SU-DHL-6 (cell line): ENCODE data around the gene TYW3.

Experiments
- H2AFZ ChIP-seq: fragments of 200-600 bp; sonication (generic); 2 replicates; pipeline ENCODE4 v1.6.1; 2014; ENCODE audit warnings: low read depth, mild to moderate bottlenecking, moderate library complexity, mixed read lengths, antibody characterized with exemption, low read length; ENCODE audit not compliant: severe bottlenecking
- H3F3A ChIP-seq: fragments of 200-600 bp; shearing (Covaris generic); 2 replicates; pipeline ENCODE4 v1.6.0; 2016; ENCODE audit warnings: antibody characterized with exemption, mild to moderate bottlenecking; ENCODE audit not compliant: insufficient read depth
- H3K27ac ChIP-seq: fragments of 200-600 bp; sonication (generic); 2 replicates; pipeline ENCODE4 v1.5.1; 2016; ENCODE audit warnings: low read depth, mild to moderate bottlenecking, low read length, moderate library complexity, mixed read lengths
- H3K27me3 ChIP-seq: fragments of 200-600 bp; sonication (generic), shearing (Covaris generic); 2 replicates; pipeline ENCODE4 v1.6.0; 2014; ENCODE audit warnings: mild to moderate bottlenecking, low read length
- H3K36me3 ChIP-seq: fragments of 200-600 bp; sonication (generic); 2 replicates; pipeline ENCODE4 v1.6.1; 2014; ENCODE audit warnings: mild to moderate bottlenecking, low read length, mixed read lengths
- H3K4me2 ChIP-seq: fragments of 300-600, 200-600 bp; shearing (Covaris generic), sonication (generic); 2 replicates; pipeline ENCODE4 v1.6.0; 2014; ENCODE audit warnings: low read length, low read depth, mild to moderate bottlenecking; ENCODE audit not compliant: poor library complexity, severe bottlenecking
- H3K4me3 ChIP-seq: fragments of 200-600 bp; sonication (generic); 2 replicates; pipeline ENCODE4 v1.5.1; 2014; ENCODE audit warnings: antibody characterized with exemption, low read length, mild to moderate bottlenecking, mixed read lengths; ENCODE audit not compliant: insufficient read depth, poor library complexity, severe bottlenecking
- H3K79me2 ChIP-seq: fragments of 200-600 bp; sonication (generic); 2 replicates; pipeline ENCODE4 v1.6.1; 2014; ENCODE audit warnings: mild to moderate bottlenecking, low read length, moderate library complexity; ENCODE audit not compliant: insufficient read depth
- H3K9ac ChIP-seq: fragments of 200-600 bp; sonication (generic); 2 replicates; pipeline ENCODE4 v1.7.0; 2014; ENCODE audit warnings: mild to moderate bottlenecking, low read length
- H3K9me2 ChIP-seq: fragments of 200-600 bp; sonication (generic); replicated peaks from 2 replicates; pipeline ENCODE4 v1.6.1; 2014; ENCODE audit warnings: low read length; ENCODE audit not compliant: insufficient read depth
- H3K9me3 ChIP-seq: fragments of 200-600 bp; sonication (generic); 2 replicates; pipeline ENCODE4 v1.6.1; 2014; ENCODE audit warnings: low read length, mixed read lengths; ENCODE audit not compliant: insufficient read depth
- H4K20me1 ChIP-seq: fragments of 200-600 bp; sonication (generic); 2 replicates; pipeline ENCODE4 v1.6.1; 2014; ENCODE audit warnings: low read depth, mild to moderate bottlenecking, antibody characterized with exemption, low read length, moderate library complexity, mixed read lengths
- CTCF ChIP-seq: fragments of 200-600 bp; sonication (generic); IDR thresholded peaks from one replicate; pipeline ENCODE4 v1.5.1; 2017; ENCODE audit warnings: antibody characterized with exemption, mild to moderate bottlenecking, low read length, moderate library complexity; ENCODE audit not compliant: insufficient read depth, poor library complexity, severe bottlenecking
- EZH2phosphoT487 ChIP-seq: fragments of 200-600 bp; sonication (generic), shearing (Covaris generic); conservative IDR thresholded peaks from 2 replicates; pipeline ENCODE4 v1.6.1; 2018; ENCODE audit warnings: mild to moderate bottlenecking, antibody characterized with exemption, low read length, moderate library complexity, mixed read lengths

TYW3 gene

DNA sequence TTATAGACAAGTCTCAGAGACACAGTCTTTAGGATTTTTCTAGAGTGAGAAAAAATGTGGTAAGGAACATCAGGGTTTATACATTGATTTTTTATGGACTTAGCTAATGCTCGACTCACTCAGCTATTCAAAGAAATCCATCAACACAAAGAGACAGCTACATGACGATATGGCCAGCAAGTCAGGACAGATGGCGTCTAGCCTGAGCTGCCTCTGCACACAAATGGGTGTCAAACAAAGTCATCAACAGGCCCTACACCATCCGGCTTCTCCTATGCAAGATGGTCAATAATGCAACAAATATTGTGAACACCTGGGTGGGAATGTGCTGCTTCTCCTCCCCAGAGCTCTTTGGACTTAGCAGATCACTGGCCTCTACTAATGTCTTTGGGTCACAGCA, 46.0 kb upstream of the TYW3 start:
- Histone ChIP-seq H3K79me2 (no peaks in the 10 kb centered on the region), H3K4me3 (no peak overlapping the region), H3K27ac (no peak overlapping the region), H3F3A (no peaks in the 10 kb centered on the region), H3K36me3 (no peaks in the 10 kb centered on the region), H3K9me2 (no peaks in the 10 kb centered on the region), H2AFZ (no peak overlapping the region), H3K9ac (no peak overlapping the region), H3K4me2 (no peak overlapping the region), H3K9me3 (no peaks in the 10 kb centered on the region), H3K27me3 (no peaks in the 10 kb centered on the region), H4K20me1 (no peaks in the 10 kb centered on the region)
- TF ChIP-seq CTCF (no peak), EZH2phosphoT487 (no peak)

- H3K9ac ChIP-seq: no peak overlapping the region
- H2AFZ ChIP-seq: peak overlapping the region; percentile 65
- H4K20me1 ChIP-seq: no peaks in the 10 kb centered on the region
- no peaks in the 10 kb centered on the region for H3K36me3 ChIP-seq
- H3K9me2 ChIP-seq: no peaks in the 10 kb centered on the region
- H3F3A ChIP-seq: no peaks in the 10 kb centered on the region
- no peak overlapping the region for H3K27ac ChIP-seq
- no peaks in the 10 kb centered on the region for H3K27me3 ChIP-seq
- H3K4me3 ChIP-seq: no peak overlapping the region
- no peaks in the 10 kb centered on the region for H3K9me3 ChIP-seq
- H3K4me2 ChIP-seq: peak overlapping the region; percentile 11
- no peak for TF ChIP-seq EZH2phosphoT487
- TF ChIP-seq CTCF: peak; percentile 70
- H3K79me2 ChIP-seq: no peaks in the 10 kb centered on the region
Observed at GRCh38 chr1:74689621-74690363, 43.2 kb upstream of the TYW3 start.

- Histone ChIP-seq H3K27ac (no peak overlapping the region), H3K36me3 (no peaks in the 10 kb centered on the region), H3K4me3 (no peak overlapping the region), H3K79me2 (no peaks in the 10 kb centered on the region), H3K4me2 (peak overlapping the region; percentile 11), H3K27me3 (no peaks in the 10 kb centered on the region), H3K9me3 (no peaks in the 10 kb centered on the region), H3F3A (no peaks in the 10 kb centered on the region), H3K9me2 (no peaks in the 10 kb centered on the region), H3K9ac (no peak overlapping the region), H4K20me1 (no peaks in the 10 kb centered on the region), H2AFZ (peak overlapping the region; percentile 65)
- TF ChIP-seq CTCF (no peak), EZH2phosphoT487 (no peak)
Observed at GRCh38 chr1:74690364-74690696, 42.6 kb upstream of the TYW3 start.
